Neural cell (in vitro differentiated cells): ENCODE measurements around the gene RXRB. TPM values are rescaled to one million over a fixed set of nuclear protein-coding genes. Genes with fewer than 3 reads are reported as not detected.

Experiments used
- H2AFZ ChIP-seq: fragments of 200-600, 300-800 bp; sonication (generic), shearing (Covaris generic); 2 replicates; pipeline ENCODE4 v1.6.0; 2014; ENCODE audit warnings: low read depth, mild to moderate bottlenecking, antibody characterized with exemption, low read length, moderate library complexity
- H3F3A ChIP-seq: fragments of 200-600 bp; shearing (Covaris generic); 2 replicates; pipeline ENCODE4 v1.6.1; 2016; ENCODE audit warnings: mild to moderate bottlenecking, moderate library complexity, mixed read lengths, antibody characterized with exemption, low read length; ENCODE audit not compliant: insufficient read depth, poor library complexity, severe bottlenecking
- H3K27ac ChIP-seq: fragments of 200-600, 300-800 bp; sonication (generic), shearing (Covaris generic); 2 replicates; pipeline ENCODE4 v1.5.1; 2014; ENCODE audit warnings: mild to moderate bottlenecking, low read length, moderate library complexity
- H3K27me3 ChIP-seq: fragments of 300-800, 200-600 bp; sonication (generic), shearing (Covaris generic); 2 replicates; pipeline ENCODE4 v1.6.0; 2014; ENCODE audit warnings: mild to moderate bottlenecking, low read depth, low read length, moderate library complexity; ENCODE audit not compliant: insufficient read depth
- H3K36me3 ChIP-seq: fragments of 300-800, 200-600 bp; sonication (generic), shearing (Covaris generic); 2 replicates; pipeline ENCODE4 v1.5.1; 2014; ENCODE audit warnings: mild to moderate bottlenecking, antibody characterized with exemption, low read length, moderate library complexity; ENCODE audit not compliant: insufficient read depth
- H3K4me2 ChIP-seq: fragments of 300-800, 200-600 bp; sonication (generic), shearing (Covaris generic); 2 replicates; pipeline ENCODE4 v1.6.0; 2014; ENCODE audit warnings: mild to moderate bottlenecking, low read length
- H3K4me3 ChIP-seq: fragments of 300-800, 200-600 bp; sonication (generic), shearing (Covaris generic); 2 replicates; pipeline ENCODE4 v1.5.1; 2014; ENCODE audit warnings: mild to moderate bottlenecking, low read length, moderate library complexity
- H3K79me2 ChIP-seq: fragments of 200-600 bp; shearing (Covaris generic); replicated peaks from 2 replicates; pipeline ENCODE4 v1.6.0; 2014; ENCODE audit warnings: mild to moderate bottlenecking, low read length, moderate library complexity; ENCODE audit not compliant: insufficient read depth
- H3K9ac ChIP-seq: fragments of 300-800, 200-600 bp; sonication (generic), shearing (Covaris generic); 2 replicates; pipeline ENCODE4 v1.6.1; 2016; ENCODE audit warnings: mild to moderate bottlenecking, low read length, mixed read lengths
- H3K9me2 ChIP-seq: fragments of 200-600 bp; shearing (Covaris generic); 2 replicates; pipeline ENCODE4 v1.6.1; 2016; ENCODE audit warnings: mild to moderate bottlenecking, low read length, mixed read lengths; ENCODE audit not compliant: insufficient read depth
- H3K9me3 ChIP-seq: fragments of 200-600, 300-800 bp; sonication (generic), shearing (Covaris generic); 2 replicates; pipeline ENCODE4 v1.6.1; 2016; ENCODE audit warnings: mild to moderate bottlenecking, mixed run types, low read length, moderate library complexity, mixed read lengths
- H4K20me1 ChIP-seq: fragments of 200-600 bp; shearing (Covaris generic); 2 replicates; pipeline ENCODE4 v1.6.1; 2016; ENCODE audit warnings: mild to moderate bottlenecking, mixed run types; ENCODE audit not compliant: insufficient read depth
- CTCF ChIP-seq: fragments of 450-650 bp; IDR thresholded peaks from 2 replicates; pipeline ENCODE4 v1.5.1; 2014; ENCODE audit warnings: antibody characterized with exemption, mild to moderate bottlenecking, moderate library complexity; ENCODE audit not compliant: poor library complexity, severe bottlenecking
- EP300 ChIP-seq: fragments of 450-650 bp; conservative IDR thresholded peaks from 2 replicates; pipeline ENCODE4 v1.6.1; 2014; ENCODE audit warnings: antibody characterized with exemption, mild to moderate bottlenecking, moderate library complexity; ENCODE audit not compliant: poor library complexity, severe bottlenecking
- EZH2 ChIP-seq: fragments of 200-600, 300-800 bp; shearing (Covaris generic), sonication (generic); IDR thresholded peaks from 2 replicates; pipeline ENCODE4 v1.6.1; 2014; ENCODE audit warnings: antibody characterized with exemption, low read length, borderline replicate concordance, mild to moderate bottlenecking; ENCODE audit not compliant: insufficient read depth, poor library complexity, severe bottlenecking
- MXI1 ChIP-seq: fragments of 450-650 bp; conservative IDR thresholded peaks from 2 replicates; pipeline ENCODE4 v1.6.1; 2014; ENCODE audit warnings: antibody characterized with exemption, mild to moderate bottlenecking; ENCODE audit not compliant: poor library complexity, severe bottlenecking
- POLR2AphosphoS5 ChIP-seq: IDR thresholded peaks from 2 replicates; pipeline ENCODE4 v1.6.1; 2012
- RAD21 ChIP-seq: fragments of 450-650 bp; conservative IDR thresholded peaks from 2 replicates; pipeline ENCODE4 v1.6.1; 2014; ENCODE audit warnings: antibody characterized with exemption, mild to moderate bottlenecking, moderate library complexity
- REST ChIP-seq: IDR thresholded peaks from 2 replicates; pipeline ENCODE4 v1.6.1; 2012; ENCODE audit warnings: borderline replicate concordance
- SMC3 ChIP-seq: fragments of 450-650 bp; conservative IDR thresholded peaks from 2 replicates; pipeline ENCODE4 v1.6.1; 2014; ENCODE audit warnings: antibody characterized with exemption, mild to moderate bottlenecking, moderate library complexity; ENCODE audit not compliant: poor library complexity
- TAF1 ChIP-seq: IDR thresholded peaks from 2 replicates; pipeline ENCODE4 v1.6.1; 2012; ENCODE audit warnings: low read depth
- polyA plus RNA-seq: library from polyadenylated mRNA; depleted of rRNA; stranded (reverse); fragments of >200 nt; gene quantifications from 2 replicates; pipeline ENCODE4 v1.2.3, GENCODE V29; 2014

RXRB gene
- polyA plus RNA-seq, 1 donor from 2014 or later = 60.7 TPM

GRCh38 chr6:33236852-33237251 lies 36.4 kb upstream of the RXRB start:
- Histone ChIP-seq H4K20me1 (no peaks in the 10 kb centered on the region), H3K27ac (no peak overlapping the region), H3K9me3 (no peaks in the 10 kb centered on the region), H3K9ac (no peak overlapping the region), H3K79me2 (no peaks in the 10 kb centered on the region), H2AFZ (no peak overlapping the region), H3K27me3 (no peaks in the 10 kb centered on the region), H3K36me3 (no peaks in the 10 kb centered on the region), H3K9me2 (no peaks in the 10 kb centered on the region), H3K4me3 (no peak overlapping the region), H3K4me2 (no peak overlapping the region), H3F3A (no peaks in the 10 kb centered on the region)
- no peak for TF ChIP-seq CTCF
- no peak for TF ChIP-seq MXI1
- TF ChIP-seq SMC3 = no peak
- no peak for TF ChIP-seq EP300
- no peak for TF ChIP-seq EZH2
- TF ChIP-seq TAF1 = no peak
- TF ChIP-seq REST = no peak
- TF ChIP-seq RAD21 = no peak
- TF ChIP-seq POLR2AphosphoS5 = no peak

GRCh38 chr6:33236328-33236727 lies 35.9 kb upstream of the RXRB start:
- Histone ChIP-seq H3F3A (no peaks in the 10 kb centered on the region), H3K36me3 (no peaks in the 10 kb centered on the region), H3K27ac (no peak overlapping the region), H3K79me2 (no peaks in the 10 kb centered on the region), H3K9ac (no peak overlapping the region), H4K20me1 (no peaks in the 10 kb centered on the region), H3K27me3 (no peaks in the 10 kb centered on the region), H3K9me2 (no peaks in the 10 kb centered on the region), H2AFZ (no peak overlapping the region), H3K4me2 (no peak overlapping the region), H3K9me3 (no peaks in the 10 kb centered on the region), H3K4me3 (no peak overlapping the region)
- TF ChIP-seq REST (no peak), CTCF (no peak), RAD21 (no peak), MXI1 (no peak), TAF1 (no peak), SMC3 (no peak), EP300 (no peak)
